Astrocyte of the cerebellum (primary cell): ENCODE data around the gene ISLR.

ENCODE experiments used
- DNase-seq: peaks from one replicate; pipeline ENCODE4 v3.0.0-alpha.2; 2011; ENCODE audit warnings: low read depth
- H3K4me3 ChIP-seq: 2 replicates; pipeline ENCODE4 v1.5.1; 2011; ENCODE audit warnings: mild to moderate bottlenecking, low read depth, low read length, moderate library complexity
- CTCF ChIP-seq: IDR thresholded peaks from 2 replicates; pipeline ENCODE4 v1.5.1; 2012; ENCODE audit warnings: low read length, low read depth, moderate library complexity, mild to moderate bottlenecking; ENCODE audit errors: missing control alignments
- in situ Hi-C: cut with HindIII; loops from 2 replicates; pipeline ENCODE4 v1.10.0; 2017; ENCODE audit warnings: low sequenced_read_pairs

The ISLR gene

GRCh38 chr15:74206801-74207281 is 33.3 kb downstream of the ISLR start:
- TF ChIP-seq CTCF, result no peak

GRCh38 chr15:74207652-74208440 is 34.3 kb downstream of the ISLR start:
- no peak overlapping the region for H3K4me3 ChIP-seq
- in situ Hi-C loops, result no loop called here
- TF ChIP-seq CTCF, result no peak
- DNase-seq, result no peak

More at GRCh38 chr15:74206801-74207281, 33.3 kb downstream of the ISLR start:
- no peak overlapping the region for H3K4me3 ChIP-seq
- peak; percentile 87 for DNase-seq
- in situ Hi-C loops, result no loop called here

GRCh38 chr15:74208496-74208895 is 35.0 kb downstream of the ISLR start:
- no peak for DNase-seq
- TF ChIP-seq CTCF, result no peak
- H3K4me3 ChIP-seq, result no peak overlapping the region
- in situ Hi-C loops, result no loop called here

GRCh38 chr15:74208901-74209559 is 35.5 kb downstream of the ISLR start:
- no peak for TF ChIP-seq CTCF
- H3K4me3 ChIP-seq, result no peak overlapping the region
- in situ Hi-C loops, result no loop called here
- DNase-seq, result peak; percentile 55

GRCh38 chr15:74209560-74209958 is 36.0 kb downstream of the ISLR start:
- no peak overlapping the region for H3K4me3 ChIP-seq
- TF ChIP-seq CTCF, result no peak
- in situ Hi-C loops, result no loop called here
- DNase-seq, result no peak

- peak; percentile 82 for DNase-seq
- in situ Hi-C loops, result no loop called here
- TF ChIP-seq CTCF, result no peak
Observed at GRCh38 chr15:74209997-74210671, 36.6 kb downstream of the ISLR start.

More at GRCh38 chr15:74209997-74210671, 36.6 kb downstream of the ISLR start:
- no peak overlapping the region for H3K4me3 ChIP-seq
